DMS53 treated with DMSO at 0.1 percent for 48 hours (cell line): ENCODE data around the gene PRTN3.

ENCODE experiments used
- DNase-seq: peaks from one replicate; lab custom pipeline; 2025; ENCODE audit not compliant: unreplicated experiment; lab: John Stamatoyannopoulos, UW

Gene PRTN3, protein sequence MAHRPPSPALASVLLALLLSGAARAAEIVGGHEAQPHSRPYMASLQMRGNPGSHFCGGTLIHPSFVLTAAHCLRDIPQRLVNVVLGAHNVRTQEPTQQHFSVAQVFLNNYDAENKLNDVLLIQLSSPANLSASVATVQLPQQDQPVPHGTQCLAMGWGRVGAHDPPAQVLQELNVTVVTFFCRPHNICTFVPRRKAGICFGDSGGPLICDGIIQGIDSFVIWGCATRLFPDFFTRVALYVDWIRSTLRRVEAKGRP

DNA sequence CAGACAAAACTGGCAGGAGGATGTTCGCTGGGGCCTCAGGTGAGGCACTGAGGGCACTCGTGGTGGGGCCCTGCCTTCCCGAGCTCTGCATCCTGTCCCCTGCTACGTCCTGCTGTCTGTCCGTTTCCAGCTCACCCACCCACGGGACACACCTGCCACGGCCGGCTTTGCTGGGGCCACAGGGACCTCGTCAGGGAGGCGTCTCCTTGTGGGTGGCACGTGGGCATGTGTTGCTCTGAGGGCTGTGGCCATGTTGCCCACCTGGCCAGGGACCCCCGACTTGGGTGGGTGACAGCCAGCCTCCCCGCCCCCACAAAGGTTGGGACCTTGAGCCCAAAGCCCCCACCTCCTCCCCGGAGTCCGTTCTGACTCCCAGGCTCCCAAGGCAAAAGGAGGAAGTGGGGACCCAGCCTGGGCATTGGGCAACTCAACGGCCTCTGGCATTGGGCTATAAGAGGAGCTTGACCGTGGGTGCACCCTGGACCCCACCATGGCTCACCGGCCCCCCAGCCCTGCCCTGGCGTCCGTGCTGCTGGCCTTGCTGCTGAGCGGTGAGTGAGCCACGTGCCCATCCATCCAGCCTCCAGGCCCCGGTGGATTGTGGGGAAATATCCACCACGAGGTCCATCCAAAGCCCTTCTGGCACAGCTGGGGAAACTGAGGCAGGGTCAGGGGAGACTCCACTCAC lies at the start of gene PRTN3:
Gene PRTN3, plus strand, starts transcription at position 481 of the 688 bp plus-strand sequence. Its CDS starts 10 bp downstream, at position 491.
- no peak for DNase-seq

DNA sequence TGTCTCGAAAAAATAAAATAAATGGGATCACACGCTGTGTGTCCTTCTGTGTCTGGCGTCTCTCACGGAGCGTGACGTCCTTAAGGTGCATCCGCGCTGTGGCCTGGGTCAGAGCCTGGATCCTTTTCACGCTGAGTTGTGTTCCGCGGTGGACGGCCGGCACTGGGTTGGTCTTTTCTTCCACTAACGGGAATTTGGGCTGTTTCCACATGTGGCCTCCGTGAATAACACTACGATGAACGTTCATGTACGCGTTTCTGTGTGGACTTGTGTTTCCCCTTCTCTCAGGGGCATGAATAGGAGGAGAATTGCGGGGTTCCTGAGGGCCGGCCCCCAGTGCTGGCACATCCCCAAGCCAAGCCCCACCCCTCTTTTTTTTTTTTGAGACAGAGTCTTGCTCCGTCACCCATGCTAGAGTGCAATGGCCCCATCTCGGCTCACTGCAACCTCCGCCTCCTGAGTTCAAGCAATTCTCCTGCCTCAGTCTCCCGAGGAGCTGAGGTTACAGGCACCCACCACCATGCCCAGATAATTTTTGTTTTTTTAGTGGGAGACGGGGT lies 49.7 kb upstream of the PRTN3 start:
- no peak for DNase-seq

GRCh38 chr19:791567-792305 lies 49.1 kb upstream of the PRTN3 start:
- no peak for DNase-seq

DNA sequence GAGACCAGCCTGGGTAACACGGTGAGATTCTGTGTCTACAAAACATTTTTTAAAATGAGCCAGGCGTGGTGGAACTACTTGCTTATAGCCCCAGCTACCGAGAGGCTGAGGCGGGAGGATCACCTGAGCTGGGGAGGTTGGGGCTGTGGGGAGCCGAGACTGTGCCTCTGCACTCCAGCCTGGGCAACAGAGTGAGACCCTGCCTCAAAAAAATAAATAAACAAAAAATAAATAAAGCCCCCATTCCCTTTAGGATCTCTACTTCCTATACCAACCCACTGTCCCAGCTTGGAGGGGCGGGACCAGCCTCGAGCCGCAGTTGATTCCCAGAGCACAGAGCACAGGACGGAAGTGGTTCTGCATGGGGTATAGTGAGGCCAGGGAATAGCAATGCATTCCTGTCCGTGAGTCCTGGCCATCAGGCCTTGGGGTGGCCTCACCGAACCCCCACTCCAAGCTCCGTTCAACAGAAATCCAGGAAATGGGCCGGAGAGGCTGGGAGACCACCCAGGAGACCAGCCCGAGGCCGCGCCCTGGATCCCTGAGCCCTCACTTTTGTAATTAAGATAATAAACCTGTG lies 48.4 kb upstream of the PRTN3 start:
- DNase-seq = no peak

- no peak for DNase-seq
Observed at GRCh38 chr19:793806-794205, 47.0 kb upstream of the PRTN3 start.

DNA sequence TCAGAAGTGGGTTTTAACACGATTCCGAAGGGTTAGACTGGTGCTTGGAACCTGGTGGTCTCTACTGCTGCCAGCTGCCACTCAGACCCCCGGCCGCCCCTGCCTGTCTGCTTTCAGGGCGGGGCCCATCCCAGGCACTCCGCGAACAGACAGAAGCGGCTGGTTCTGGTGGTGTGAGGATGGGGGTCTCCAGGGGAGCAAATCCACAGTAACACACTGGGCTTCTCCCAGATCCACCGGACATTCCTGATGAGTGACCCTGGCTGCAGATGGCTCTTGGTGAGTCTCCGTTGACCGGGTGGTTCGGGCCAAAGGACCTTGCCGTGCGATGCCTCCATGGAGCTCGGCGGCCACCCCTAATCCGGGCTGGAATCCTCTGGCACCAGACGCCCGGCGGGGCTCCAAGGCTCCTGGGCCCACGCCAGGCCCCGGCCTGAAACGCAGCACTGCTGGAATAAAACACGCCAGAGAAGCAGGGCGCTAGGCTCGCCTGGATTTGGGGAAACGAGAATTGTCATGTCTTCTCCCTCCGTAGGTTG lies 45.7 kb upstream of the PRTN3 start:
- no peak for DNase-seq

GRCh38 chr19:795691-796581 lies 44.9 kb upstream of the PRTN3 start:
- no peak for DNase-seq

GRCh38 chr19:796692-797527 lies 43.9 kb upstream of the PRTN3 start, which contains the start of gene PTBP1:
TSS of gene PTBP1 (plus strand) at chr19:797452. CDS start at chr19:797498, 46 bp downstream.
- DNase-seq = peak; percentile 96

DNA sequence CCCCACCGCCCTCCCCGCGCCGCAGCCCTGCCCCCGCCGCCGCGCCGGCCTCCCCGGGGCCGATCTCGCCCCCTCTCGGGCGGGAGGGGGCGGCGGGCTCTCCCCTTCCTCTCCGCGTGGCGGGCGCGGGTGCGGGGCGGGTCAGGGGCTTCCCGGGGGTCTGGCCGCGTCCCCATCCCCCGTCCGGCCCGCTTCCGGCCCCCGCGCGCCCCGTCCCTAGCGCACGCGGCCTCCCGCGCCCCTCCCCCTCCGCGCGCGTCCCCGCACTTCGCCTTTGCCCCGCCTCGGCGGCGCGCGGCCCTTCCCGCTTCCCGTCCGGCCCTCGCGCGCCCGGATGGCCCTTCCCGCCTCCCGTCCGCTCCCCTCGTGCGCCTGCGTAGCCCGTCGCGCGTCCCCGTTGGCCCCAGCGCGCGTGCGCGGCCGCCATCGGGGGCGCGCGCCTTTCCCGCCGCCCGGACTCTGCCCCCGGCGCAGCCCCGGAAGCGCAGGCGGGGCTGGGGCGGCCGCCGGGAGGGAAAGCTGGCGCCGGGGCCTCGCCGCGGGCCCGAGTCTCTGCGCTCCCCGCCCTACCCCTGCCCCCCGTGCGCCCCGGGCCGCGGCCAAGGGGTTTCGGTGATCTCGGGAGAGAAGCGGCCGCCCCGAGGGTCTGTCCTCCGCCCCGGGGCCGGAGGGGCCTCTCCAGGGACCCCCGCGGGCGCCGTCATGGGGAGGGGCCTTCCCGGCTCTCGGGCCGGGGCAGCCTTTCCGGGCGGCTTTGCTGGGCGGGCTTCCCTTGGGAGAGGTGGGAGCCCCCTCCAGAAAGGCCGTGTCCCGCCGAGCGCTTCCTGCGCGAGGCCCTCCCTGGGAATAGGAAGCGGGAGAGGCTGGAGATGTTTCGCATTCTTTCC lies 43.0 kb upstream of the PRTN3 start:
- peak; percentile 55 for DNase-seq

- DNase-seq = no peak
Observed at GRCh38 chr19:798415-799075, 42.3 kb upstream of the PRTN3 start.

- no peak for DNase-seq
Observed at GRCh38 chr19:799076-799881, 41.5 kb upstream of the PRTN3 start.

DNA sequence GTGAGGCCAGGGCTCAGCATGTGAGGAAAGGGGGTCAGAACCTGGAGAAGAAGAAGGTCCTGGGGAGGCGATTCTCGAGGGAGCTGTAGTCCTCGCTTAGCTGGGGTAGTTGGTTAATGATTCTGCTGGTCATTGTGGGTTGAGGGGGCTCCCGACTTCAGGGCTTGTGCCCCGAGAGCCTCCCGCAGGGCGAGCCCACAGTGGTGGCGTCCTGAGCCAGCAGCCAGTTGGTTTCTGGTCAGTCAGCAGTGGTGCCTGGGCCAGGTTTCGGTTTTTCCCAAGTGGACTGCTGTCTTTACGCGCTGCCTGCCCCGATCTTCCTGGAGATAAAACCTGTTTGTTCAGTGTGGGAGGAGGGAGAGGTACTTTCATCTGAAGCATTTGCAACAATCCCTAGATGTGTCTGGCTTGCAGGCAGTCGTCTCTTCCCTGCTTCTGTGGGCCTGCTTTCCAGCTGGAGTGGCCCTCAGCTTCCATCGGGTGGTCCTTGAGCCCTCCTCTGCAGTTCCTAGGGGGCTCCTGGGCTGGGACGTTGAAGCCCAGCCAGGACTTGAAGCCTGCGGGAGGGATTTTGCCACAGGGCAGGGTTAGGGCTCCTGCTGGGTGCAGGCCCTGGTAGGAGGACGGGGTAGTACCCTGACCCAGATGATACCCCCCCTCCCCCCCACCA lies 40.3 kb upstream of the PRTN3 start:
- DNase-seq = no peak

- no peak for DNase-seq
Observed at GRCh38 chr19:801030-801860, 39.6 kb upstream of the PRTN3 start.

DNA sequence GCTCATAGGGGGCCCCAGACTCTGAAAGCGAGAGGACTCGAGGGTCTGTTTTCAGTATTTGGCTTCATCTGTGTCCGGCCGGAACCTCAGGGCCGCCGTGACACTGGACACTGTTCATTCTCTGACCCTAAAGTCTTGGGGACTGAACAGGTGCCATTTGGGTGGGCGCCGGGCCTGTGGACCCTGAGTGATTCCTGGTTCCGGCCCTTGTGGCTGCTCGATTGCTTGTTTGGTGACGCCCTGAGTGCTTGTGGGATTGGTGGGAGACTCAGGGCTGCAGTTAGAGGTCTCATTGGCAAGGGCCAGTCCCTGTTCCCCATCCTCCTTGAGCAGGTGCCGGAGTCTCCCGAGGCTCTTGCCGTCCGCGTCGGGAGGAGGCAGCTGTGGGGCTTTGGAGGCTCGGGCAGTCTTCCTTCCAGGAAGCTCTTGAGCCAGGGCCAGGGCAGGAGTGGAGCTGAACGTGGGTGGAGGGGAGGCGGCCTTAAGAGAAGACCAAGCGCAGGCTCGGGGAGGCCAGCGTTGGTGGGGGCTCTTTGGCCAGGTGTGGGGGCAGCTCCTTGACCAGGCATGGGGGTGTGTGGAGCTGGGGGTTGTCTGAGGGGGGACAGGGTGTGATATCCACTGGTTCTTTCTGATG lies 38.8 kb upstream of the PRTN3 start:
- no peak for DNase-seq
